Spleen (tissue), 7 donors: ENCODE results near the gene SUPV3L1.

Experiments used
- CTCF ChIP-seq, 11 experiments: fragments of 200-600 bp in 7 of 11; fragments of 450-650 bp in 4 of 11; sonication (generic) in 4 of 11; IDR thresholded peaks in 8 of 11; conservative IDR thresholded peaks in 3 of 11; 1 replicate in 7 of 11; 2 replicates in 4 of 11; pipeline versions ENCODE4 v1.4.0 to v1.8.0; 2016 to 2021; ENCODE audit warnings: antibody characterized with exemption in 11 of 11, inconsistent platforms in 4 of 11, mild to moderate bottlenecking in 1 of 11
- POLR2A ChIP-seq, 3 donors: fragments of 450-650 bp; IDR thresholded peaks; one replicate each; pipeline ENCODE4 v1.5.1; 2017; ENCODE audit warnings: antibody characterized with exemption in 3 of 3, mild to moderate bottlenecking in 1 of 3
- donor health status: DM: no; HTN: no; CAD: no; lungs with moderate emphysema.
- donor health status: DM: no; HTN: no; CAD: no.
- donor health status: DM: no; HTN: no; CAD: no.

- TF ChIP-seq CTCF (IDR thresholded peaks at IDR 0.05 in 8 of 11, conservative IDR thresholded peaks at IDR 0.05 in 3 of 11), result no peak
- no peak for TF ChIP-seq POLR2A (IDR thresholded peaks at IDR 0.05)
Measured at GRCh38 chr10:69141304-69141703, 38.7 kb upstream of the SUPV3L1 start.
